Neural cell (in vitro differentiated cells): Measurements from ENCODE around the gene ADCY1. TPM values are rescaled to one million over a fixed set of nuclear protein-coding genes. Genes with fewer than 3 reads are reported as not detected.

Experiments used
- H2AFZ ChIP-seq: fragments of 200-600, 300-800 bp; sonication (generic), shearing (Covaris generic); 2 replicates; pipeline ENCODE4 v1.6.0; 2014; ENCODE audit warnings: low read depth, mild to moderate bottlenecking, antibody characterized with exemption, low read length, moderate library complexity
- H3F3A ChIP-seq: fragments of 200-600 bp; shearing (Covaris generic); 2 replicates; pipeline ENCODE4 v1.6.1; 2016; ENCODE audit warnings: mild to moderate bottlenecking, moderate library complexity, mixed read lengths, antibody characterized with exemption, low read length; ENCODE audit not compliant: insufficient read depth, poor library complexity, severe bottlenecking
- H3K27ac ChIP-seq: fragments of 200-600, 300-800 bp; sonication (generic), shearing (Covaris generic); 2 replicates; pipeline ENCODE4 v1.5.1; 2014; ENCODE audit warnings: mild to moderate bottlenecking, low read length, moderate library complexity
- H3K27me3 ChIP-seq: fragments of 300-800, 200-600 bp; sonication (generic), shearing (Covaris generic); 2 replicates; pipeline ENCODE4 v1.6.0; 2014; ENCODE audit warnings: mild to moderate bottlenecking, low read depth, low read length, moderate library complexity; ENCODE audit not compliant: insufficient read depth
- H3K36me3 ChIP-seq: fragments of 300-800, 200-600 bp; sonication (generic), shearing (Covaris generic); 2 replicates; pipeline ENCODE4 v1.5.1; 2014; ENCODE audit warnings: mild to moderate bottlenecking, antibody characterized with exemption, low read length, moderate library complexity; ENCODE audit not compliant: insufficient read depth
- H3K4me2 ChIP-seq: fragments of 300-800, 200-600 bp; sonication (generic), shearing (Covaris generic); 2 replicates; pipeline ENCODE4 v1.6.0; 2014; ENCODE audit warnings: mild to moderate bottlenecking, low read length
- H3K4me3 ChIP-seq: fragments of 300-800, 200-600 bp; sonication (generic), shearing (Covaris generic); 2 replicates; pipeline ENCODE4 v1.5.1; 2014; ENCODE audit warnings: mild to moderate bottlenecking, low read length, moderate library complexity
- H3K79me2 ChIP-seq: fragments of 200-600 bp; shearing (Covaris generic); replicated peaks from 2 replicates; pipeline ENCODE4 v1.6.0; 2014; ENCODE audit warnings: mild to moderate bottlenecking, low read length, moderate library complexity; ENCODE audit not compliant: insufficient read depth
- H3K9ac ChIP-seq: fragments of 300-800, 200-600 bp; sonication (generic), shearing (Covaris generic); 2 replicates; pipeline ENCODE4 v1.6.1; 2016; ENCODE audit warnings: mild to moderate bottlenecking, low read length, mixed read lengths
- H3K9me2 ChIP-seq: fragments of 200-600 bp; shearing (Covaris generic); 2 replicates; pipeline ENCODE4 v1.6.1; 2016; ENCODE audit warnings: mild to moderate bottlenecking, low read length, mixed read lengths; ENCODE audit not compliant: insufficient read depth
- H3K9me3 ChIP-seq: fragments of 200-600, 300-800 bp; sonication (generic), shearing (Covaris generic); 2 replicates; pipeline ENCODE4 v1.6.1; 2016; ENCODE audit warnings: mild to moderate bottlenecking, mixed run types, low read length, moderate library complexity, mixed read lengths
- H4K20me1 ChIP-seq: fragments of 200-600 bp; shearing (Covaris generic); 2 replicates; pipeline ENCODE4 v1.6.1; 2016; ENCODE audit warnings: mild to moderate bottlenecking, mixed run types; ENCODE audit not compliant: insufficient read depth
- EP300 ChIP-seq: fragments of 450-650 bp; conservative IDR thresholded peaks from 2 replicates; pipeline ENCODE4 v1.6.1; 2014; ENCODE audit warnings: antibody characterized with exemption, mild to moderate bottlenecking, moderate library complexity; ENCODE audit not compliant: poor library complexity, severe bottlenecking
- EZH2 ChIP-seq: fragments of 200-600, 300-800 bp; shearing (Covaris generic), sonication (generic); IDR thresholded peaks from 2 replicates; pipeline ENCODE4 v1.6.1; 2014; ENCODE audit warnings: antibody characterized with exemption, low read length, borderline replicate concordance, mild to moderate bottlenecking; ENCODE audit not compliant: insufficient read depth, poor library complexity, severe bottlenecking
- MXI1 ChIP-seq: fragments of 450-650 bp; conservative IDR thresholded peaks from 2 replicates; pipeline ENCODE4 v1.6.1; 2014; ENCODE audit warnings: antibody characterized with exemption, mild to moderate bottlenecking; ENCODE audit not compliant: poor library complexity, severe bottlenecking
- POLR2AphosphoS5 ChIP-seq: IDR thresholded peaks from 2 replicates; pipeline ENCODE4 v1.6.1; 2012
- RAD21 ChIP-seq: fragments of 450-650 bp; conservative IDR thresholded peaks from 2 replicates; pipeline ENCODE4 v1.6.1; 2014; ENCODE audit warnings: antibody characterized with exemption, mild to moderate bottlenecking, moderate library complexity
- SMC3 ChIP-seq: fragments of 450-650 bp; conservative IDR thresholded peaks from 2 replicates; pipeline ENCODE4 v1.6.1; 2014; ENCODE audit warnings: antibody characterized with exemption, mild to moderate bottlenecking, moderate library complexity; ENCODE audit not compliant: poor library complexity
- TAF1 ChIP-seq: IDR thresholded peaks from 2 replicates; pipeline ENCODE4 v1.6.1; 2012; ENCODE audit warnings: low read depth
- polyA plus RNA-seq: library from polyadenylated mRNA; depleted of rRNA; stranded (reverse); fragments of >200 nt; gene quantifications from 2 replicates; pipeline ENCODE4 v1.2.3, GENCODE V29; 2014
- TF ChIP-seq, protein P1 (sequence below): IDR thresholded peaks from 2 replicates; pipeline ENCODE4 v1.6.1; 2012; ENCODE audit warnings: borderline replicate concordance
- TF ChIP-seq, protein P2 (sequence below): fragments of 450-650 bp; IDR thresholded peaks from 2 replicates; pipeline ENCODE4 v1.5.1; 2014; ENCODE audit warnings: antibody characterized with exemption, mild to moderate bottlenecking, moderate library complexity; ENCODE audit not compliant: poor library complexity, severe bottlenecking

Gene ADCY1
- polyA plus RNA-seq, 1 donor from 2014 or later = 14.8 TPM

GRCh38 chr7:45624392-45624760, 50.2 kb downstream of the ADCY1 start:
- no peak overlapping the region for H3K9ac ChIP-seq
- no peak overlapping the region for H3K4me3 ChIP-seq
- TF ChIP-seq TAF1 = no peak
- no peak for TF ChIP-seq EP300
- TF ChIP-seq EZH2 = no peak
- no peak for TF ChIP-seq RAD21
- TF ChIP-seq, protein P1, sequence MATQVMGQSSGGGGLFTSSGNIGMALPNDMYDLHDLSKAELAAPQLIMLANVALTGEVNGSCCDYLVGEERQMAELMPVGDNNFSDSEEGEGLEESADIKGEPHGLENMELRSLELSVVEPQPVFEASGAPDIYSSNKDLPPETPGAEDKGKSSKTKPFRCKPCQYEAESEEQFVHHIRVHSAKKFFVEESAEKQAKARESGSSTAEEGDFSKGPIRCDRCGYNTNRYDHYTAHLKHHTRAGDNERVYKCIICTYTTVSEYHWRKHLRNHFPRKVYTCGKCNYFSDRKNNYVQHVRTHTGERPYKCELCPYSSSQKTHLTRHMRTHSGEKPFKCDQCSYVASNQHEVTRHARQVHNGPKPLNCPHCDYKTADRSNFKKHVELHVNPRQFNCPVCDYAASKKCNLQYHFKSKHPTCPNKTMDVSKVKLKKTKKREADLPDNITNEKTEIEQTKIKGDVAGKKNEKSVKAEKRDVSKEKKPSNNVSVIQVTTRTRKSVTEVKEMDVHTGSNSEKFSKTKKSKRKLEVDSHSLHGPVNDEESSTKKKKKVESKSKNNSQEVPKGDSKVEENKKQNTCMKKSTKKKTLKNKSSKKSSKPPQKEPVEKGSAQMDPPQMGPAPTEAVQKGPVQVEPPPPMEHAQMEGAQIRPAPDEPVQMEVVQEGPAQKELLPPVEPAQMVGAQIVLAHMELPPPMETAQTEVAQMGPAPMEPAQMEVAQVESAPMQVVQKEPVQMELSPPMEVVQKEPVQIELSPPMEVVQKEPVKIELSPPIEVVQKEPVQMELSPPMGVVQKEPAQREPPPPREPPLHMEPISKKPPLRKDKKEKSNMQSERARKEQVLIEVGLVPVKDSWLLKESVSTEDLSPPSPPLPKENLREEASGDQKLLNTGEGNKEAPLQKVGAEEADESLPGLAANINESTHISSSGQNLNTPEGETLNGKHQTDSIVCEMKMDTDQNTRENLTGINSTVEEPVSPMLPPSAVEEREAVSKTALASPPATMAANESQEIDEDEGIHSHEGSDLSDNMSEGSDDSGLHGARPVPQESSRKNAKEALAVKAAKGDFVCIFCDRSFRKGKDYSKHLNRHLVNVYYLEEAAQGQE = no peak
- TF ChIP-seq, protein P2, sequence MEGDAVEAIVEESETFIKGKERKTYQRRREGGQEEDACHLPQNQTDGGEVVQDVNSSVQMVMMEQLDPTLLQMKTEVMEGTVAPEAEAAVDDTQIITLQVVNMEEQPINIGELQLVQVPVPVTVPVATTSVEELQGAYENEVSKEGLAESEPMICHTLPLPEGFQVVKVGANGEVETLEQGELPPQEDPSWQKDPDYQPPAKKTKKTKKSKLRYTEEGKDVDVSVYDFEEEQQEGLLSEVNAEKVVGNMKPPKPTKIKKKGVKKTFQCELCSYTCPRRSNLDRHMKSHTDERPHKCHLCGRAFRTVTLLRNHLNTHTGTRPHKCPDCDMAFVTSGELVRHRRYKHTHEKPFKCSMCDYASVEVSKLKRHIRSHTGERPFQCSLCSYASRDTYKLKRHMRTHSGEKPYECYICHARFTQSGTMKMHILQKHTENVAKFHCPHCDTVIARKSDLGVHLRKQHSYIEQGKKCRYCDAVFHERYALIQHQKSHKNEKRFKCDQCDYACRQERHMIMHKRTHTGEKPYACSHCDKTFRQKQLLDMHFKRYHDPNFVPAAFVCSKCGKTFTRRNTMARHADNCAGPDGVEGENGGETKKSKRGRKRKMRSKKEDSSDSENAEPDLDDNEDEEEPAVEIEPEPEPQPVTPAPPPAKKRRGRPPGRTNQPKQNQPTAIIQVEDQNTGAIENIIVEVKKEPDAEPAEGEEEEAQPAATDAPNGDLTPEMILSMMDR = no peak
- no peak for TF ChIP-seq SMC3
- no peak for TF ChIP-seq MXI1
- TF ChIP-seq POLR2AphosphoS5 = no peak
- H3K27me3 ChIP-seq = no peaks in the 10 kb centered on the region
- no peaks in the 10 kb centered on the region for H3K79me2 ChIP-seq
- no peak overlapping the region for H3K4me2 ChIP-seq
- H3K9me3 ChIP-seq = peaks cover 6% of the 10 kb centered on the region
- no peaks in the 10 kb centered on the region for H3F3A ChIP-seq
- no peaks in the 10 kb centered on the region for H4K20me1 ChIP-seq
- H3K36me3 ChIP-seq = no peaks in the 10 kb centered on the region
- H3K27ac ChIP-seq = no peak overlapping the region
- no peaks in the 10 kb centered on the region for H3K9me2 ChIP-seq
- H2AFZ ChIP-seq = no peak overlapping the region

DNA sequence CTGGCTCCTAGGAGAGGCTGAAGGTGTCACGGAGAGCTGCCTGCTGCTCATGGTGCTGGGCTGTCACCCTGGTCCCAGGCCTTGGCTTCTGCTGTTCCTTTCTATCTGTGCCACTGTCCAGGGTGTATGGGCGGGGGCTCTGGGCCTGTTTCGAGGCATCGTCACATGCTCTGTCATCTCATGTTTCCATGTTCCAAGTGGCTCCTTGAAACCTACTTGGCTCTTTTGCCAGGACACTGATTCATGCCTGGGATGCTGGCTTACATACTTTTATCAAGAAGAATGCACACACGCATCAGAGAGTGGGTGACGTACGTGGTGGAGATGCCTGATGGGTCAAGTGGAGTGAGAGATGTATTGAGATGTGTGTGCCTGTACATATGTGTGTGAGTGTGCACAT, 50.9 kb downstream of the ADCY1 start:
- H3K4me2 ChIP-seq = no peak overlapping the region
- H3K27me3 ChIP-seq = no peaks in the 10 kb centered on the region
- no peaks in the 10 kb centered on the region for H3K9me2 ChIP-seq
- no peaks in the 10 kb centered on the region for H4K20me1 ChIP-seq
- no peak overlapping the region for H3K9ac ChIP-seq
- no peaks in the 10 kb centered on the region for H3F3A ChIP-seq
- no peak for TF ChIP-seq SMC3
- TF ChIP-seq RAD21 = no peak
- TF ChIP-seq MXI1 = no peak
- TF ChIP-seq, protein P1 = no peak
- no peak for TF ChIP-seq EZH2
- no peak for TF ChIP-seq TAF1
- TF ChIP-seq, protein P2 = no peak
- no peak for TF ChIP-seq POLR2AphosphoS5
- TF ChIP-seq EP300 = no peak
- H3K36me3 ChIP-seq = no peaks in the 10 kb centered on the region
- no peaks in the 10 kb centered on the region for H3K79me2 ChIP-seq
- no peak overlapping the region for H3K4me3 ChIP-seq
- no peak overlapping the region for H3K27ac ChIP-seq
- H2AFZ ChIP-seq = no peak overlapping the region
- H3K9me3 ChIP-seq = peaks cover 6% of the 10 kb centered on the region
